Chondrocyte (in vitro differentiated cells): Measurements from ENCODE around the gene CPED1. TPM values are rescaled to one million over a fixed set of nuclear protein-coding genes. Genes with fewer than 3 reads are reported as not detected.
"Not testable (repeated sequence)": the region's sequence is repeated elsewhere in the genome, so short reads cannot be mapped to it uniquely, and the experiment has no call there.

Source experiments
- DNase-seq: peaks from one replicate; pipeline ENCODE4 v3.0.0; 2021; ENCODE audit warnings: mixed read lengths, low spot score
- H3K27ac Mint-ChIP-seq: one replicate; pipeline ENCODE4 v1.8.0; 2021; ENCODE audit warnings: mild to moderate bottlenecking, moderate library complexity, mixed read lengths; ENCODE audit not compliant: unreplicated experiment
- H3K27me3 Mint-ChIP-seq: 2 replicates; pipeline ENCODE4 v1.8.0; 2021; ENCODE audit warnings: low read depth, mixed read lengths
- H3K36me3 Mint-ChIP-seq: 2 replicates; pipeline ENCODE4 v1.8.0; 2021; ENCODE audit warnings: low read depth, mixed read lengths
- H3K4me1 Mint-ChIP-seq: 2 replicates; pipeline ENCODE4 v1.8.0; 2021; ENCODE audit warnings: low read depth, mild to moderate bottlenecking, mixed read lengths
- H3K4me3 Mint-ChIP-seq: one replicate; pipeline ENCODE4 v1.8.0; 2021; ENCODE audit warnings: mild to moderate bottlenecking, moderate library complexity, mixed read lengths; ENCODE audit not compliant: unreplicated experiment
- H3K9me3 Mint-ChIP-seq: 2 replicates; pipeline ENCODE4 v1.8.0; 2021; ENCODE audit warnings: low read depth, mixed read lengths
- CTCF ChIP-seq: fragments of 200-600 bp; sonication (generic); IDR thresholded peaks from 2 replicates; pipeline ENCODE4 v1.5.0; 2021; ENCODE audit warnings: antibody characterized with exemption, mild to moderate bottlenecking, moderate library complexity
- total RNA-seq: library from RNA; stranded (reverse); gene quantifications from 3 replicates; pipeline ENCODE4 v1.2.1, GENCODE V29; 2021

Gene CPED1
- total RNA-seq, 1 donor from 2014 or later = 2.8 TPM

GRCh38 chr7:121071662-121072061 is 83.2 kb downstream of the CPED1 start:
- no peak for TF ChIP-seq CTCF
- no peak for DNase-seq
- H3K9me3 Mint-ChIP-seq = no peaks in the 10 kb centered on the region
- no peak overlapping the region for H3K27ac Mint-ChIP-seq
- H3K4me3 Mint-ChIP-seq = no peak overlapping the region
- no peaks in the 10 kb centered on the region for H3K36me3 Mint-ChIP-seq
- no peaks in the 10 kb centered on the region for H3K27me3 Mint-ChIP-seq
- H3K4me1 Mint-ChIP-seq = peaks cover 35% of the 10 kb centered on the region

- no peak for TF ChIP-seq CTCF
- Mint-ChIP-seq H3K9me3 (no peaks in the 10 kb centered on the region), H3K27ac (no peak overlapping the region), H3K27me3 (no peaks in the 10 kb centered on the region), H3K4me1 (peaks cover 38% of the 10 kb centered on the region), H3K36me3 (no peaks in the 10 kb centered on the region), H3K4me3 (no peak overlapping the region)
- no peak for DNase-seq
Observed at GRCh38 chr7:121072826-121073225, 84.3 kb downstream of the CPED1 start.

- no peak overlapping the region for H3K27ac Mint-ChIP-seq
- no peaks in the 10 kb centered on the region for H3K27me3 Mint-ChIP-seq
- no peaks in the 10 kb centered on the region for H3K9me3 Mint-ChIP-seq
- no peaks in the 10 kb centered on the region for H3K36me3 Mint-ChIP-seq
- no peak for DNase-seq
- no peak for TF ChIP-seq CTCF
- H3K4me1 Mint-ChIP-seq = peaks cover 38% of the 10 kb centered on the region
- H3K4me3 Mint-ChIP-seq = no peak overlapping the region
Observed at GRCh38 chr7:121073463-121074099, 85.1 kb downstream of the CPED1 start.

DNA sequence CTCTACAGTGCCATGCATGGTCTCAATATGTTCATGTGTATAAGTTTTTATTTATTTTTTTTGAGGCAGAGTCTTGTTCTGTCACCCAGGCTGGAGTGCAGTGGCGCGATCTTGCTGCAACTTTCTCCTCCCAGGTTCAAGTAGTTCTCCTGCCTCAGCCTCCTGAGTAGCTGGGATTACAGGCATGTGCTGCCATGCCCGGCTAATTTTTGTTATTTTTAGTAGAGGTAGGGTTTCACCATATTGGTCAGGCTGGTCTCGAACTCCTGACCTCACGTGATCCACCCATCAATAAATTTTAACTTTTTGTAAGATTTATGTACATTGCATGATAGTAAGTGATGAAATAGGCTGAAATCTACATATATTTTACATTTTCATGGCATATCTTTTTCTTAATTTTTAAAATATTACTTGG is 86.9 kb downstream of the CPED1 start:
- Mint-ChIP-seq H3K27ac (peak overlapping the region; percentile 49), H3K4me1 (peaks cover 25% of the 10 kb centered on the region)
- not testable (repeated sequence) for H3K36me3 Mint-ChIP-seq, H3K4me3 Mint-ChIP-seq, H3K27me3 Mint-ChIP-seq, H3K9me3 Mint-ChIP-seq, DNase-seq

GRCh38 chr7:121075952-121076349 is 87.4 kb downstream of the CPED1 start:
- H3K27ac Mint-ChIP-seq = no peak overlapping the region
- H3K36me3 Mint-ChIP-seq = no peaks in the 10 kb centered on the region
- H3K27me3 Mint-ChIP-seq = no peaks in the 10 kb centered on the region
- H3K9me3 Mint-ChIP-seq = no peaks in the 10 kb centered on the region
- H3K4me1 Mint-ChIP-seq = peaks cover 21% of the 10 kb centered on the region
- no peak for TF ChIP-seq CTCF
- DNase-seq = no peak
- H3K4me3 Mint-ChIP-seq = no peak overlapping the region
